H1 (cell line): Measurements from ENCODE around the gene KAZALD1. TPM values are rescaled to one million over a fixed set of nuclear protein-coding genes. Genes with fewer than 3 reads are reported as not detected.

ENCODE experiments used
- FOSL1 ChIP-seq: IDR thresholded peaks from 2 replicates; pipeline ENCODE4 v1.6.1; 2011; ENCODE audit warnings: mild to moderate bottlenecking, low read depth, low read length, moderate library complexity; ENCODE audit not compliant: insufficient read depth
- JUND ChIP-seq: IDR thresholded peaks from 2 replicates; pipeline ENCODE4 v1.6.1; 2011; ENCODE audit warnings: mild to moderate bottlenecking, improper control_type of control experiment, low read length
- NRF1 ChIP-seq: IDR thresholded peaks from 2 replicates; pipeline ENCODE4 v1.6.1; 2011; ENCODE audit warnings: mild to moderate bottlenecking, low read depth, low read length, improper control_type of control experiment
- POLR2A ChIP-seq, 2 experiments: IDR thresholded peaks; 1 replicate in 1 of 2; 2 replicates in 1 of 2; pipeline ENCODE4 v1.6.1; 2011; ENCODE audit warnings: low read depth in 2 of 2, low read length in 2 of 2, mild to moderate bottlenecking in 2 of 2; ENCODE audit errors: control extremely low read depth in 1 of 2
- POU5F1 ChIP-seq: IDR thresholded peaks from 2 replicates; pipeline ENCODE4 v1.6.1; 2011; ENCODE audit warnings: low read depth, mild to moderate bottlenecking, low read length, moderate library complexity
- SAP30 ChIP-seq: fragments of 300-600 bp; sonication (generic); IDR thresholded peaks from 2 replicates; pipeline ENCODE4 v1.7.1; 2012; ENCODE audit warnings: low read length, moderate library complexity, mild to moderate bottlenecking, inconsistent platforms; ENCODE audit not compliant: insufficient read depth, insufficient replicate concordance
- SIN3A ChIP-seq, 2 experiments: IDR thresholded peaks in 1 of 2; conservative IDR thresholded peaks in 1 of 2; 2 replicates each; pipeline ENCODE4 v1.6.1; 2011 to 2012; ENCODE audit warnings: low read length in 2 of 2, improper control_type of control experiment in 1 of 2, low read depth in 1 of 2, mild to moderate bottlenecking in 1 of 2
- polyA plus RNA-seq, 7 experiments: library from polyadenylated mRNA; depleted of rRNA in 3 of 7; stranded (reverse) in 5 of 7; unstranded in 2 of 7; fragments of >200 nt in 5 of 7; fragments of 200-250 nt in 2 of 7; gene quantifications; 1 replicate in 5 of 7; 2 replicates in 1 of 7; 4 replicates in 1 of 7; pipeline versions ENCODE4 v1.2.1 to v1.2.3, GENCODE V29; 2011 to 2013; ENCODE audit warnings: missing spikeins in 2 of 7, mixed read lengths in 2 of 7
- total RNA-seq: library from RNA; stranded (reverse); fragmentation: NEBNext Ultra II Directional; extraction: Animal tissue kit (Norgen Biotek cat#: 25700); gene quantifications from 2 replicates; pipeline ENCODE4 v1.2.1, GENCODE V29; 2021
- TF ChIP-seq, protein P1 (sequence below): IDR thresholded peaks from 2 replicates; pipeline ENCODE4 v1.6.1; 2012; ENCODE audit warnings: inconsistent platforms
- TF ChIP-seq, protein P2 (sequence below): IDR thresholded peaks from 2 replicates; pipeline ENCODE4 v1.6.1; 2012; ENCODE audit warnings: low read length, inconsistent platforms

Gene KAZALD1
- total and polyA plus RNA-seq, 2 of the 8 experiments (the other 6 are each of a cell fraction or from before 2014, with no cell fraction given), result 0.65 to 1.9 TPM

DNA sequence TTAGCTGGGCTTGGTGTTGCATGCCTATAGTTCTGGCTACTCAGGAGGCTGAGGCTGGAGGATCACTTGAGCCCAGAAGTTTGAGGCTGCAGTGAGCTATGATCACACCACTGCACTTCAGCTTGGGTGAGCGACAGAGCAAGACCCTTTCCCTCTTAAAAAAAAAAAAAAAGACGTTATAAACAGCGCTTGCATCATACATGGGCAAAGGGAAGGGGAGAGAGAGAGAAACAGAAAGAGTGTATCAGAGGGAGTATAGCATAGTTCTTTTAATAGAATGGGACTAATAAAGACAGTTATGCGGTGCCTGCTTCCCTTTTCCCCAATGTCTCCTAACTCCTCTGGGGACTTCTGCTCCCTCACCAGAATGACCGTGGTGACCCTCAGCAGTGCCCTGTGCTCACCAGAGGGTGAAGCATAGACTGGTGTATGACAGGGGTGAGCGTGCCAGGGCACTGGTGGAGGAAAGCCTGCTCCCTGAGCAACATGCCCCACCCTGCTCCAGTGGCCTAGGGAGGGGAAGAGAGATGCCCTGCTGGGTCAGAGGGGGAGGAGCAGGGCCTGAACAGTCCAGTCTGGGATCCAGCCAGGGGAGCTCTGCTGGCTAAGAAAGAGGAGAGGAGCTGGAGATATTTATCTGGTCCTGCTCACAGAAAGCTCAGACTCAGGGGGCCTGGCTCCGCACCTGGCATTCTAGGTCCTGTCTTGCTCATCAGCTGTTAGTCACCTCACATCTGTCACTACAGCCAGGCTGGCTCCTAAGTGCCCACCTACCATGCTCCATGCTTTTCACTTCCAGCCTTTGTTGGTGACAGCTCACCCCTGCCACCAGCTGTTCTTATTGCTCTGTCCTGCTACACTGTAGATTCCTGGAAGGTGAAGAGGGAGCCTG lies 33.1 kb upstream of the KAZALD1 start (continued):
- TF ChIP-seq, protein P1, sequence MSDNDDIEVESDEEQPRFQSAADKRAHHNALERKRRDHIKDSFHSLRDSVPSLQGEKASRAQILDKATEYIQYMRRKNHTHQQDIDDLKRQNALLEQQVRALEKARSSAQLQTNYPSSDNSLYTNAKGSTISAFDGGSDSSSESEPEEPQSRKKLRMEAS, result no peak
- TF ChIP-seq POLR2A (IDR thresholded peaks at IDR 0.05; ENCODE audit: control extremely low read depth in 1 of 2, low read depth in 2 of 2, low read length in 2 of 2) (no peak), SAP30 (no peak), SIN3A (conservative IDR thresholded peaks at IDR 0.05 in 1 of 2, IDR thresholded peaks at IDR 0.05 in 1 of 2; ENCODE audit: low read depth in 1 of 2, low read length in 2 of 2) (no peak), FOSL1 (no peak), POU5F1 (no peak), NRF1 (no peak), JUND (no peak)
- TF ChIP-seq, protein P2, sequence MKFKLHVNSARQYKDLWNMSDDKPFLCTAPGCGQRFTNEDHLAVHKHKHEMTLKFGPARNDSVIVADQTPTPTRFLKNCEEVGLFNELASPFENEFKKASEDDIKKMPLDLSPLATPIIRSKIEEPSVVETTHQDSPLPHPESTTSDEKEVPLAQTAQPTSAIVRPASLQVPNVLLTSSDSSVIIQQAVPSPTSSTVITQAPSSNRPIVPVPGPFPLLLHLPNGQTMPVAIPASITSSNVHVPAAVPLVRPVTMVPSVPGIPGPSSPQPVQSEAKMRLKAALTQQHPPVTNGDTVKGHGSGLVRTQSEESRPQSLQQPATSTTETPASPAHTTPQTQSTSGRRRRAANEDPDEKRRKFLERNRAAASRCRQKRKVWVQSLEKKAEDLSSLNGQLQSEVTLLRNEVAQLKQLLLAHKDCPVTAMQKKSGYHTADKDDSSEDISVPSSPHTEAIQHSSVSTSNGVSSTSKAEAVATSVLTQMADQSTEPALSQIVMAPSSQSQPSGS, result no peak
